NCI-H345 treated with DMSO at 0.1 percent for 48 hours (cell line): ENCODE results near the gene RASL12.

ENCODE experiments used
- DNase-seq: peaks from one replicate; lab custom pipeline; 2025; ENCODE audit not compliant: unreplicated experiment; lab: John Stamatoyannopoulos, UW

RASL12 gene

DNA sequence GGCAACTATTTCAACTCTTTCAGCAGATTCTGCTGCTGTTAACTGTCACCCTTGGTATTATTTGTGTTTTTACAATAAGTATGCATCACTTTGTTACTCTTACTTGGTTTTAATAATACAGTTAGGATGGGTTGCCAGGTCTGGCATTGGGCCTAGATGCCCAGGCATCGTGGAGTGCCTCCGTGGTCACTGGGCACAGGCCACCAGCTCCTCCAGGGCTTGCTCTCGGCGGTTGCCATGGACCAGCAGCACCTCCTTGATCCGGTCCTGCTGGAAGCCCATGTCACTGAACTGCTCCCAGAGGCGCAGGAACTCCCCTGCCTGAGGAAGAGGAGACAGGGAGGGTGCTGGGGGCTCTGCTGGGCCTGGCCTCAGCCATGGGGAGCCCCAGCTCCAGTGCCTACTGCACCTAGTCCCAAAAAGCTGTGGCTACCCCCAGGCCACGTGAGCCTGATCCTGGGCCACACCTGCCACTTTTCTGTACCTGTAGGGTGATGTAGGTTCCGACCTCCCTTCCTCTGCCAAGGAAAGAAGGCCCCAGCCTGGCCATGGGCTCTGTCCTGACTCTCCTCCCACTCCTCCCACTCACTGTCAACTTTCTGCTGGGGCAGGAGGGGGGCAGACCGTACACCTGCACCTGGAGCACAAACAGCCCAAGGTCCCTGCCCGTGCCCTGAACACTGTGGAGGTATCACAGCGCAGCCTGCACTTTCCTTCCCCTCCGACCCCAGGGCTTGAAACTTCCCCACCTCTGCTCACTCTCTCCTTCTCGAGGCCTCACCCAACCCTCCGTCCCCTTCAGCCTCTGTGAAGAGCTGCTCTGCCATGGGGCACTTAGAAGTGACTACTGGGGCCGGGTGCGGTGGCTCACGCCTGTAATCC is 25.4 kb upstream of the RASL12 start:
- no peak for DNase-seq

DNA sequence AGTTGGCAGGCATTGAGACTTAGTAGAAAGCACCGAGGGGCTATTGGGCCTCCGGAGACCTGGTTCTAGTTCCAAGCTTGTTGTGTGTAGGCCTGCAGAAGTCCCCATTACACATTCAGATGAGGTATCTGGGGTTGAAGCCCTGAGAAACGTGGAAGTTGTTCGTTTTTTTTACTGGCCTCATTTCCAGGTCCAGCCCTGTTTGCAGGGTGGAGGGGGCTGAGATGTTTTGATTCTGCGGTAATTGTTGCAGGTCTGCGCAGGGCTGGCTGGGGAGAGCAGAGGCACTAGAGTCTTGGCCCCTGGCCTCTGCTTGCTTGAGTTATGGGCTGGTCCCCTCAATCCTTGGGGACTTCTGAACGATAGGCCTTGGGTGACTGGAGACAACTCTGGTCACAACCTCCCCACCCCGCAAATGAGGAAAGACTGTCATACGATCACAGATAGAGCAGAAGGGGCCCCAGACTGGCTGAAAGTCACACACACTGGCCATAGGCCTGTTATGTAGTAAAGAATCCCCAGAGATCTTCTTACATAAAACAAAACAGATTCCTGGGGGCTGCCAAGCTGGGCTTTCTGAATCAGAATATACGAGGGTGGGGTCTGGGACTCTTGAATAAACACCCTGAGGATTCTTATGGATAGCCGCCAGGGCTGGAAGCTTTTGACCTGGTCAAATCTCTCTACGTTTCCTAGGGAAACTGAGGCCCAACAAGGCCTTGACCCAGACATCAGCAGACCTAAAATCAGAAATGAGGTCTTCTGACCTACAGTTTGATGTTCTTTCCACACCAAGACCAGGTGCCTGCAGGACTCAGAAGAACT is 24.4 kb upstream of the RASL12 start:
- DNase-seq: no peak

DNA sequence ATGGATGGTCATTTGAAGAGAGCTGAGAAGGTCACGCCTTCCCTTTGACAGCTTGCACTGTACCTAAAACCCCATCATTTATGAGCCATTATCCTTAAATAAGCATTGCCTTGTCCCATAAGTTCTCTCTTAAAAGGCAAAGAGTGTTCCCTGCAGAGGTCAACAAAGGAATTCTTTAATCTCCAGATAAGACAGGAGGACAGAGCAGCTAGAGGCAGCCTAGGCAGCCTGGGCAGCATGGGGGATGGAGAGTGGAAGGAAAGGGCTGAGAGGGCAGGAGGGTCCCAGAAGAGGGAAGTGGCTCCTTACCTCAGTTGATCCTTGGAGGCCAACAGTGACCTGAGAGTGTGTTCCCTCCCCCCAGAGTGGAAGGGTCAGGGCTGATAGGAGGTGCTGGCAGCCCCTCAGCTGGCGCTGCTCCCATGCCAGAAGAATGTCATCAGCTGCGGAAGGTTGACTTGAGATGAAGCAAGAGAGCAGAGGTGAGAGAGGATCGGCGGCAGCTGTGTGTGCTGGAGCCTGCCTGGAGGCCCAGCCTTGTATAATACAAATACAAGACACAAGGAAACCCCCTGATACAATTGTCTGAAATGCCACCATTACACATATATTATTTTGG is 21.5 kb upstream of the RASL12 start:
- no peak for DNase-seq

DNA sequence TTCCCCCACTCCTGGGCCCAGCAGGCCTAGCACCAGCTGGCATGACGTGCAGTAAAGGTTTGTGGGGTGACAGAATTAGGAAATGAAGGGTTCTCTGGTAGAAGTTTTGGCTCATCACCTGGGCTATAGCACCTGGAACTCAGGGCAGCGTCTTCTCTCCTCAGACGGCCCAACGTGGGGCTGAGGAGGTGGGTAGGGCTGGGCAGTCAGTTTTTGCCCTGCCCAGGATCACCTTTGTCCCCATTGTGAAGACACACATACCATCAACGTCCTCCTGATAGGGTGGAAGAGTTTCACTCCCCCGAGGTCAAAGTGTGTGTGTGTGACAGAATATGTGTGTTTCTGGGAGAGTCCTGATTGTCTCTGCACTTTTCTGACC is 20.8 kb upstream of the RASL12 start:
- DNase-seq: no peak

DNA sequence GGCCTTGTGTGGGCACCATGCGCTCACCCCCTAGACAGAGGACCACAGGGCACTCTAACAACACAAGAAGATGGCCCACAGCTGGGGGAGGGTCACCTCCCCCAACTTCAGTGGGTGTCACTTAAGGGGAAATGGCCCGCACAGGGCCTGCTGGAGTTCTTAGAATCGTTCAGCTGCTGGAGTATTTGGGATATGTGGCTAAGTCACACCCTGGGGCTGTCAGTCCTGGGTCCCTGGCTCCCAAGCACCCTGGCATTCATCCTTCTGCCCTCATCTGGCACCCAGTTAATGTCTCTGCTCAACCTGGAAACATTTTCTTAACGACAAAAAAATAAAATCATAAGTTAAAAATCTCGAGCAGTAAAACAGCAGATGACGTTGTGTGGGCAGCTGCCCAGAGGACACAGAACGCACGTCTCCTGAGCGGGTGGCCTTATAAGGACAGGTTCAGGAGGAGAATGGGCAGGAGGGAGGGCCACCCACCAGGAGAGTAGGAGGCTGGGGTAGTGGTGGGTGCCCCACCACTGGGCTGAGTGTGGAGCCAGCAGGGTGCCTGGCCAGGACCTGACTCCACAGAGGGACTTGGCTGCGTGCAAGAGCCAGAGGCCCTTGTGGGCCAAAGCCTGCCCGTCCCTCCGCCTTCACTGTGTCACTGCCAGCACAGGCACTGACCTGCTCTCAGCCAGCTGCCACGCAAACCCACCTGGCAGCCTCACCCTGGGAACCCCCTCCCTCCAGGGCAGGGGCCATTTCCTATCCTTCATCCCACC is 20.3 kb upstream of the RASL12 start:
- no peak for DNase-seq

DNA sequence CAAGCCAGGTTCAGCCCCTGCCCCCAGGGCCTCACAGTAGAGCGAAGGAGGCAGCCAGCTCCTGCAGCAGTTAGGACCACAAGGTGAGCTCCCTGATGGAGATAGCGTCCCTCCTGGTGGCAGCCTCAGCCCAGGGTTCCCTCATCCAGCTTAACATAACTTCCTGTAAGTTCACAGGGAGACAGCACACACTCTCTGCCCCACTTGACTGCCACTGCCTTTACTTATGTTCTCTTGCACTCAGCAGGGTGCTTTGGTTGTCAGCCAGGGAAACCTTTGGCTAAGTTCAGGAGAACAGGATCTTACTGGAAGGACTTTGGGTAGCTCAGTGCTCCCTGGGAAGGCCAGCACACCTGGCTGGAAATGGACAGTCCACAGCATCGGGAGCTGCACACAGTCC is 19.6 kb upstream of the RASL12 start:
- no peak for DNase-seq

DNA sequence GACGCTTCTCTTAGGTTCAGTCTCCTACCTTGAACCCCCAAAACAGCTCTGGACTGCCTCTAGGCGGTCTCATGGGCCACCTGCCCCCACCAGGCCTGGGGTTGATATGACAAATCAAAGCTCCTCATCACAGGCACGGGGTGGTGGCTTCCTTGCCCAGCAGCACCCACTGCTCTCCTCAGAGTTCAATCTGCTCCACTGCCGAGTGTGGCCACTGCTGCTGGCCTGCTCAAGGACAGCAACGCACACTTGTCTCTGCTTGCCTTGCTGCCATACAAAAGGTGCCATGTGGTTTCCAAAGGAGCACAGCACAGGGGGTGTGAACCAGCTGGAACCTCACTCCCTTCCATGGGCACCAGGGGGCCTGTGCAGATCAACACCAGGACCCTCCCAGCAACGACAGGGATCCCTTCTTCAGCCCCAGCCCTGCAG is 18.9 kb upstream of the RASL12 start:
- no peak for DNase-seq

DNA sequence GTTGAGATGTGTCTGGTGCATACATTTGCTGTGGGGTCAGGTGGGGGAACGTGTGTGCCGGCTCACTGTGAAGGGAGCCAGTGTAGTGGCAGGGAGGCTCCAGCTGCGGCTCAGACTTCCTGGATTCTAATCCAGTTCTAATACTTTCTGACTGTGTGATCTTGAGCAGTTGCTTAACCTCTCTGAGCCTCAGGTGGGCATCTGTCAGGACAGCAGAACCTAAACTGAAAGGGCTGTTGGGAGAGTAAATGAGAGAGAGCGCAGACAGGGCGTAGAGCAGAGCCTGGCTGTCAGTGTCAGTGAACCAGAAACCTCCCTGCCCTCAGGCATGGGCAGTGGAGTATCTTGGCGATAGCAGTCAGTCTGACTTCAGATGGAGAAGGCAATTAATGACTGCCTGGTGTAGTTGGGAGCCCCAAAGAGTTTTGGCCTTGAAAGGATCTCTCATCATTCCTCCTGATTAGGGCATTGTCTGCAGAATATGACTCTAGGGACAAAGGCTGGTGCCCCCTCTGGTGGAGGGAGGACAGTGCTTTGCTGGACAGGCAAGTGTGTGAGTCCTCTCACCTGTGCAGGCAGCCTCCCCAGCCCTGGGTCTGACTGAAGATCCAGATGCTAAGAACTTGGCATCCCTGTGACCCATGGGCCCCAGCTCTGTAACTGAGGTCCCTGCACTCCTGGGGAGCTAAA is 18.3 kb upstream of the RASL12 start:
- no peak for DNase-seq

DNA sequence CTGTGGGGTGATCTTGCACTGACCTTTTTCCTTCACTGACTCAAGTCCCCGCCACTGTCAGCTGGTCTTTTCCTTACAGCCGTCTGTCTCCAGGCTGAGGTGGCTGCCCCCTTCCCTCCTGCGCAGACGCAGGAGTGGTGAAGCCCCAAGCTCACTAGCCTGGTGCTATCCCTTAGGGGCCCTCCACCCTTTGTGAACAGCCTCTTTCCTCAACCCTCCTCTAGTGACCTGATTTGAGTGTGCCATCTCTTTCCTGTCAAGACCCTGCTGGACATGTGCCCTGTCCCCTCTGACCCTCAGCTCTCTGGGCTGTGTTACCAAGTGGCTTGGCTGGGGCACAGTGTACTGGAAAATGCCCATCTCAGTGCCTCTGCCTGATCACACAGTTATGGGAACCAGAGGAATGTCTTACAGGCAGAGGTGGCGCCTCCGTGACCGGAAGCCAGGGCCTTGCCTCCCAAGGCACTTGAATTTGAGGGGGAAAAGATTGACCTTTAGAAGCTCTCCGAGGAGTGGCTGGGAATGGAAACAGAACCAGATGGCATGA is 17.5 kb upstream of the RASL12 start:
- no peak for DNase-seq

DNA sequence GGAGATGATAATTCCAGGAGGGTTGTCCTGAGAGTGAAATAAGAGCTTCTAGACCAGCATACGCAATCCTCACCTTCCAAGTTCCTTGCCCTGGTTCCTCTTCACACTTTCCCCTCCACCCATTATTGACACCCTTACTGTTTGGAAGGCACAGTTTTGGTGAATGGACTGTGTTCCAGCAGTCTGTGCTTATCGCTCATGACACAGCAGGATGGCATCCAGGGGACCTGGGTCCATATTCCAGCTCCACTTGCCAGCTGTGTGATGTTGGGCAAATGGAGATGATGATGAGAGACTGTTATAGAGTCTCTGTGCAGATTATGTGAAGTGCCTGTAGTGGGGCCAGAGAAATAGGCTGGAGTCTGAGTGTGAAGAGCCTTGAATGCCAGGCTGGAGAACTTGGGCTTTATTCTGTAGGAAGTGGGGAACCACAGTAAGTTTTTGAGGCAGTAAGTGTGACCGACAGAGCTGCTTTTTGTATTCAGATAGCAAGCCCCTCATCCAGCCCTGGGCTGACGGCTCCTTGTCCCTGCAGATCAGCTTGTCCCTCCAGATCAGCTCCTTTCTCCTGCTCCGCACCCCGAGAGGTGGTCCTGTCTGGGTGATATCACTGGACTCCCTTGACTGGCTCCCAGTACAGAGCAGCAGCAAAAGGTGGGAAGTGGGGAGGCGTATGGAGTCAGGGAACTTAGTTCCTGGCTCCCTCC is 16.9 kb upstream of the RASL12 start:
- no peak for DNase-seq

DNA sequence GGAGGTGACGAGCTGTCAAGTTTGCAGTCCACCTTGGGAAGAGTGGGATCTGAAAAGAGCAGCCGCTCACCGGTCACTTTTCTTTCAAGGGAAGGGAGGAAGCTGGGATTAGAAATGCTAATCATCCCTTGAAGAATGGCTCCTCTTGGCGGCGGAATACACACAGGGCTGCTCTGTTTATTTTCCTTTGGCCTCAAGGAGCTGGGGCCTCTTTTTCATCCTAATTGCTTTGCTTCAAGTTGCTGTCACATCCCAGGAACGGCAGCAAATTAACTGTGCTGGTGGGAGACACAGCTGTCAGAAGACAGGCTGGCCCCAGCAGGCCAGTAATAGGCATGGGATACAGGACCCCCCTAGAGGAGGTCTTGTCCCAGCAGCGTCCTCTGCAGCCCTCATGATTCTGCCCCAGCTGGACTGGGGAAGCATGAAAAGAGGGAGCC is 15.5 kb upstream of the RASL12 start:
- no peak for DNase-seq

DNA sequence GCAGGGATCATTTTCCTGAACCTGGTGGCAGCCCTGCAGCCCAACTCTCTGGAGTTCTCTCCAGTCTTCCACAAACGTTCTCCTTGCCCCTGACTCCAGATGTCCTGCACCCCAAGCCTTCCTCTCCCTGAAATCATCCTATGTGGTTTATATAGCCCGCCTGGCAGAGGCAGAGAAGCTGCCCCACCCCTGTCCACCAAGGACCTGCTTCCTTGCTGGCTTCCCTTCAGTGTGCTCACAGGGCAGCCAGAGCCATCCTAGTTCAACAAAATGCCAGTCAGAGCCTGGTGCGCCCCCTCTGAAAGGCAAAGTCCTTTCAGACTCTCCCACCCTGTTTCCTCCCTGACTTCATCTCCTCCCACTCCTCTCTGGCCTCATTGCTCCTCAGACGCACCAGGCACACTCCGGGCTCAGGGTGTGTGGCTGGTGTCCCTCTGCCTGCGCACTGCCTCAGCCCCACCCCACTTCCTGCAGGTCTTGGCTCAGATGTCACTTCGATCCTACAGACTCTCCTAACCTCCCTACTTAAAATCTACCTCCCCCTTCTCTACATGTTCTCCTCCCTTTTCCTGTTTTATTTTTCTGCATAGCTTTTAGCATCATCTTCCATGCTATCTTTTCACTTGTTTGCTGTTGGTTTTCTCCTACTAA is 14.6 kb upstream of the RASL12 start:
- DNase-seq: no peak

DNA sequence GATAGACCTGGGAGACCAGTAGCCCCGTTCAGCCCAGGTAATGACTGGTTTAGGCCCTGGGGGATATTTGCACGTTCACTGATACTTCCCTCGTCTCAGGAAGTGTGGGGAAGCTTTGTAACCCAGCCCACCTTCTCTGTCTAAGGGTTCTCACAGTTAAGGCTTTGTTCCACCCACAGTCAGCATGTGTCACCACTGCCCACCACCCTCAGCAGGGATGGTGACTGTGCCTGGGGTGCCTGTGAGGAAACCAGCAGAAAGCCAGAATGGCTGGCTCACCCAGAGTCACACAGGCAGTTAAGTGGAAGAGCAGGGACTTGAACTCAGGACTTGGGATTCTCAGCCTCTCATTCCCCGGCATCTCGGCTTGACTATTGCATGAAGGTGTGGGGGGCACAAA is 14.0 kb upstream of the RASL12 start:
- DNase-seq: no peak

DNA sequence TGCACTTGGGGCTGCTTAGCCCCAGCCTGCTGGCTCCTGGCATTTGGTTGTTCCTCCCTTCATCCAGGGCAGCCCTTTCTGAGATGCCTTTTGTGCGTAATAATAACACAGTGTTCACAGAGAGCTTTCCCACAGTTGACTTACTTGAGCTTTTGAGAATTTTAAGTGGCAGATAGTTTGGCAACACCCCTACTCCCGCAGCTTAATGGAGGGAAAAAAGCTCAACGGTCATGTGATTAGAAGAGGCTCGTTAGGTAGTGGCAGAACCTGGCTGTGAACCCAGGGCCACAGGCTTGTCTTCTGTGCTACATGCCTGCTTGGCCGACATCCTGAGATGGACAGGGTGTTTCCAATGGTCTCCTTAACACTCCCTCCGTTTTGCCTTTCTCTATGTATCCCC is 13.5 kb upstream of the RASL12 start:
- no peak for DNase-seq

DNA sequence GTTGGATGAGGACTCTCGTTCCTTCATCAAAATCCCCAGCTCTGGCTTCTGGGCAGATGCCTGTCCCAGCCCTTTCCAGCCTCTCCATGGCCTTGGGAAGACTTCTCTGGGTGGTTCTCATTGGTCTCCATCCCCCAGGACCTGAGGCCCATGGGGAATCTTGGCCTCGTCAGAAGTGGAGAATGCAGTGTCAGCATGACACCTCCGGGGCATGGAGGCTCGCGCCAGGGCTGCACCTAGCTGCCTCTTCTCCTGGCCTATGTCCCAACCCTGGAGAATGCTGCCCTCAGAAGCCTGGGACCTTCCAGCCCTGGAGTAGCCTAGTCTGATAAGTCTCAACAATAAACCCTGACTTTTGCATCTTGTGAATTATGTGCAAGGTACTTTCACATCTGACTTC is 11.8 kb upstream of the RASL12 start:
- no peak for DNase-seq

DNA sequence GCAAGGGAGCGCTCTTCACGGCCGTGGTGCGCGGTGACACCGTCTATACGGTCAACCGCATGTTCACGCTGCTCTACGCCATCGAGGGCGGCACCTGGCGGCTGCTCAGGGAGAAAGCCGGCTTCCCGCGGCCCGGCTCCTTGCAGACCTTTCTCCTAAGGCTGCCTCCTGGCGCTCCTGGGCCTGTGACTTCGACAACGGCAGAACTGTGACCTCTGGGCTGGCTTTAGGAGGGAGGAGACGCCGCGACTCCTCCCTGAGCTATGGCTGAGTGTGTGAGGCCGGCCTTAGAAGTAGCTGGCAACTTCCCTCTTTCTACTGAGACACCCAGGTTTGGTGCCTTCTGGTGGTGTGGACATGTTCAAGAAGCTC is 10.2 kb upstream of the RASL12 start:
- no peak for DNase-seq

DNA sequence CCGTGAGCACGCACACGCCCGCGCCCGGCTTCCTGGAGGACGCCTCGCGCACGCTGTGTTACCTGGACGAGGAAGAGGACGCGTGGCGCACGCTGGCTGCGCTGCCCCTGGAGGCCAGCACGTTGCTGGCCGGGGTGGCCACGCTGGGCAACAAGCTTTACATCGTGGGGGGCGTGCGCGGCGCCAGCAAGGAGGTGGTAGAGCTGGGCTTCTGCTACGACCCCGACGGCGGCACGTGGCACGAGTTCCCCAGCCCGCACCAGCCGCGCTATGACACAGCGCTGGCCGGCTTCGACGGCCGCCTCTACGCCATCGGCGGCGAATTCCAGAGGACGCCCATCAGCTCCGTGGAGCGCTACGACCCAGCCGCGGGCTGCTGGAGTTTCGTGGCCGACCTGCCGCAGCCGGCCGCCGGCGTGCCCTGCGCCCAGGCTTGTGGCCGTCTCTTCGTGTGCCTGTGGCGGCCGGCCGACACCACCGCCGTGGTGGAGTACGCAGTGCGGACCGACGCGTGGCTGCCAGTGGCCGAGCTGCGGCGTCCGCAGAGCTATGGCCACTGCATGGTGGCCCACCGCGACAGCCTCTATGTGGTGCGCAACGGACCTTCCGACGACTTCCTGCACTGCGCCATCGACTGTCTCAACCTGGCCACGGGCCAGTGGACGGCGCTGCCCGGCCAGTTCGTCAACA is 9.6 kb upstream of the RASL12 start:
- DNase-seq: no peak

DNA sequence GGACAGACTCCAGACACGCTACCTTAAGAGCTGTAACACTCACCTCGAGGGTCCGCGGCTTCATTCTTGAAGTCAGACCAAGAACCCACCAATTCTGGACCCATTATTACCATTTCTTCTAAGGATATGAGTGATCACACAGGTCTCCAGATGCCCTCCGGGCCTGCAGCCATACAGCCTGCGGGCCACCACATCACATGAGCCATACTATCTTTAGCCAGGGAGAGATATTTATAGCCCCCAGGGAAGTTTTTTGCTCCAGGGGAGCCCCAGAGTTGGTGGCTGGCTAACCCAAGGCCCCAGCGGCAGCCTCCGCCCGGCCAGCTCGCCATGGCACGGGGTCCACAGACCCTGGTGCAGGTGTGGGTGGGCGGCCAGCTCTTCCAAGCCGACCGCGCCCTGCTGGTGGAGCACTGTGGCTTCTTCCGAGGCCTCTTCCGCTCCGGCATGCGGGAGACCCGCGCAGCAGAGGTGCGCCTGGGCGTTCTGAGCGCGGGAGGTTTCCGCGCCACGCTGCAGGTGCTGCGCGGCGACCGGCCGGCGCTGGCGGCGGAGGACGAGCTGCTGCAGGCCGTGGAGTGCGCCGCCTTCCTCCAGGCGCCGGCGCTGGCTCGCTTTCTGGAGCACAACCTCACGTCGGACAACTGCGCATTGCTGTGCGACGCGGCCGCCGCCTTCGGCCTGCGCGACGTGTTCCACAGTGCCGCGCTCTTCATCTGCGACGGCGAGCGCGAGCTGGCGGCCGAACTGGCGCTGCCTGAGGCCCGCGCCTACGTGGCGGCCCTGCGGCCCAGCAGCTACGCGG is 8.9 kb upstream of the RASL12 start, which contains the start of gene KBTBD13:
Gene KBTBD13, plus strand, starts transcription at position 261 of the 805 bp plus-strand sequence. Its CDS starts 70 bp downstream, at position 331.
- DNase-seq: no peak
